ENCODE results near the gene DAZ1.
"Not testable (repeated sequence)": the region's sequence is repeated elsewhere in the genome, so short reads cannot be mapped to it uniquely, and the experiment has no call there.

The DAZ1 gene, protein sequence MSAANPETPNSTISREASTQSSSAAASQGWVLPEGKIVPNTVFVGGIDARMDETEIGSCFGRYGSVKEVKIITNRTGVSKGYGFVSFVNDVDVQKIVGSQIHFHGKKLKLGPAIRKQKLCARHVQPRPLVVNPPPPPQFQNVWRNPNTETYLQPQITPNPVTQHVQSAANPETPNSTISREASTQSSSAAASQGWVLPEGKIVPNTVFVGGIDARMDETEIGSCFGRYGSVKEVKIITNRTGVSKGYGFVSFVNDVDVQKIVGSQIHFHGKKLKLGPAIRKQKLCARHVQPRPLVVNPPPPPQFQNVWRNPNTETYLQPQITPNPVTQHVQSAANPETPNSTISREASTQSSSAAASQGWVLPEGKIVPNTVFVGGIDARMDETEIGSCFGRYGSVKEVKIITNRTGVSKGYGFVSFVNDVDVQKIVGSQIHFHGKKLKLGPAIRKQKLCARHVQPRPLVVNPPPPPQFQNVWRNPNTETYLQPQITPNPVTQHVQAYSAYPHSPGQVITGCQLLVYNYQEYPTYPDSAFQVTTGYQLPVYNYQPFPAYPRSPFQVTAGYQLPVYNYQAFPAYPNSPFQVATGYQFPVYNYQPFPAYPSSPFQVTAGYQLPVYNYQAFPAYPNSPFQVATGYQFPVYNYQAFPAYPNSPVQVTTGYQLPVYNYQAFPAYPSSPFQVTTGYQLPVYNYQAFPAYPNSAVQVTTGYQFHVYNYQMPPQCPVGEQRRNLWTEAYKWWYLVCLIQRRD

GRCh38 chrY:23198908-23199307 is at the start of gene DAZ1:
Gene DAZ1 (minus strand): TSS chrY:23199008. CDS start chrY:23198800, 208 bp downstream.
- H3K4me3 ChIP-seq (replicated peaks; ENCODE audit: low read depth, low read length); H3K36me3 ChIP-seq (ENCODE audit: control insufficient read depth, insufficient read depth, low read length); H3K27me3 ChIP-seq (replicated peaks; ENCODE audit: control insufficient read depth, insufficient read depth, low read length); DNase-seq (ENCODE audit: extremely low read depth, insufficient read length): not testable (repeated sequence)

GRCh38 chrY:23219233-23219632 is 20.4 kb upstream of the DAZ1 start, which contains the start of gene DAZ2:
Gene DAZ2 (plus strand): TSS chrY:23219533. CDS start chrY:23219741, 208 bp downstream.
- not testable (repeated sequence) for DNase-seq (ENCODE audit: extremely low read depth, insufficient read length); H3K27me3 ChIP-seq (replicated peaks; ENCODE audit: control insufficient read depth, insufficient read depth, low read length); H3K4me3 ChIP-seq (replicated peaks; ENCODE audit: low read depth, low read length); H3K36me3 ChIP-seq (ENCODE audit: control insufficient read depth, insufficient read depth, low read length)

DNA sequence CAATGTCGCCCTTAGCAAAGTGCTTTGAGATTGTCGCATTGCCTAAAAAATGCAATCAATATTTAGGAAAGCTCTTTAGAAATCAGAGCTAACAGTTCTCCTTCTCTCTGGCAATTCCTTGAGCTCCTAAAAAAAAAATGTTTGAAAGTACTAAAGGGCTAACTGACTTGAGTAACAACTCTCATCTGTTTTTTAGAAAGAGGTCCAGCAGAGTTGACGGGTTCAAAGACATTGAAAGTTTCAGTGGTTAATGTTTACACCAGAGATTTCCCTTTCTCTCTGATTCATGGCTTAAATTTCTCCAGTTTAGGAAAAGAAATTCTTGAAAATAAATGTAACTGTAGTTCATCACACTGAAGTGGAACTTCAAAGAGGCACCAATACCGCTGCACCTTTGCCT is 11.9 kb upstream of the DAZ1 start:
- not testable (repeated sequence) for H3K4me3 ChIP-seq (replicated peaks; ENCODE audit: low read depth, low read length); DNase-seq (ENCODE audit: extremely low read depth, insufficient read length); H3K36me3 ChIP-seq (ENCODE audit: control insufficient read depth, insufficient read depth, low read length); H3K27me3 ChIP-seq (replicated peaks; ENCODE audit: control insufficient read depth, insufficient read depth, low read length)

DNA sequence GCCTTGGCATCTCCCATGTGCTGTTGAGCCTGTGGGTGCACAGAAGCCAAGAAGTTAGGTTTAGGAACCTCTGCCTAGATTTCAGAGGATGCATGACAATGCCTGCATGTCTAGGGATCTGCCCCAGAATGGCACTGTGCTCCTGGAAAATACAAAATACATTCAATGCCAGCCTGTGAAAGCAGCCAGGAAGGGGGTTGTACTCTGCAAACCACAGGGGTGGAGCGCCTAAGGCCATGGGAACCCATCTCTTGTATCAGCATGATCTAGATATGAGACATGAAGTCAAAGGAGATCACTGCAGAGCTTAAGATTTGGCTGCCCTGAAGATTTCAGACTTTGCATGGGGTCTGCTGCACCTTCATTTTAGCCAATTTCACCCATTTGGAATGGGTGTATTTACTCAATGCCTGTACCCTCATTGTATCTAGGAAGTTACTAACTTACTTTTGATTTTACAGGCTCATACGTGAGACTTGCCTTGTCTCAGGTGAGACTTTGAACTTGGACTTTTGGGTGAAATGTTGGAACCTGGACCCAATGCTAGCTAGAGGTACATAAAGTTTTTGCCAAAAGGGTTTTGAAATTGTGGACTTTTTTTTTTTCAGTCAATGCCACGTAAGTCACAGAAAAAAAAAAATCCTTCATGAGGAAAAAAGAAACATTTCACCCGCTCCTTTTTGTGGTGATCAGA is 11.1 kb upstream of the DAZ1 start:
- not testable (repeated sequence) for H3K4me3 ChIP-seq (replicated peaks; ENCODE audit: low read depth, low read length); H3K36me3 ChIP-seq (ENCODE audit: control insufficient read depth, insufficient read depth, low read length); DNase-seq (ENCODE audit: extremely low read depth, insufficient read length); H3K27me3 ChIP-seq (replicated peaks; ENCODE audit: control insufficient read depth, insufficient read depth, low read length)

GRCh38 chrY:23207455-23207854 is 8.6 kb upstream of the DAZ1 start:
- not testable (repeated sequence) for H3K36me3 ChIP-seq (ENCODE audit: control insufficient read depth, insufficient read depth, low read length); H3K27me3 ChIP-seq (replicated peaks; ENCODE audit: control insufficient read depth, insufficient read depth, low read length); H3K4me3 ChIP-seq (replicated peaks; ENCODE audit: low read depth, low read length); DNase-seq (ENCODE audit: extremely low read depth, insufficient read length)
